NB4 (cell line): ENCODE results near the gene DNAJB1.

Experiments
- MYC ChIP-seq: IDR thresholded peaks from 2 replicates; pipeline ENCODE4 v1.6.1; 2011; ENCODE audit warnings: low read depth, low read length
- POLR2A ChIP-seq: IDR thresholded peaks from 2 replicates; pipeline ENCODE4 v1.6.1; 2011; ENCODE audit warnings: mild to moderate bottlenecking; ENCODE audit not compliant: insufficient read length; ENCODE audit errors: extremely low read depth
- TF ChIP-seq, protein P1 (sequence below): IDR thresholded peaks from one replicate; pipeline ENCODE4 v1.5.1; 2012; ENCODE audit warnings: low read depth, low read length
- TF ChIP-seq, protein P2 (sequence below): IDR thresholded peaks from 2 replicates; pipeline ENCODE4 v1.6.1; 2011; ENCODE audit warnings: low read depth, low read length

DNA sequence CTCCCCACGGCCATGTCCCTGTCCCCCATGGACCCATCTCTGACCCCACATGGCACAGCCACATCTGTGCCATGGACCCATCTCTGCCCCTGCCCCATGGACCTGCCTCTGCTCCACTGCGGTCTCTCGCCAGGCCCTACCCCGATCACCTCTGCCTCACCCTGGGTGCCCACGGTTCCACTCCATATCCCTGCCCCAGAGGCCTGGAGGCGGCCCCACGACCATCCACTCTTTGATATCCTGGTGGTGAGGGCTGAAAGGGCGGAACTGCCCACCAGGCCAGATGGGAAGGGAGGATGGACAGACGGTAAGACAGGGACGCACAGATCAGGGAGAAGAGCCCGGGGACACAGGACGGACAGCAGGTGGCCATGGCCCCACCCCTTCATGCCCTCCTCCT is 43.4 kb downstream of the DNAJB1 start:
- TF ChIP-seq, protein P1, sequence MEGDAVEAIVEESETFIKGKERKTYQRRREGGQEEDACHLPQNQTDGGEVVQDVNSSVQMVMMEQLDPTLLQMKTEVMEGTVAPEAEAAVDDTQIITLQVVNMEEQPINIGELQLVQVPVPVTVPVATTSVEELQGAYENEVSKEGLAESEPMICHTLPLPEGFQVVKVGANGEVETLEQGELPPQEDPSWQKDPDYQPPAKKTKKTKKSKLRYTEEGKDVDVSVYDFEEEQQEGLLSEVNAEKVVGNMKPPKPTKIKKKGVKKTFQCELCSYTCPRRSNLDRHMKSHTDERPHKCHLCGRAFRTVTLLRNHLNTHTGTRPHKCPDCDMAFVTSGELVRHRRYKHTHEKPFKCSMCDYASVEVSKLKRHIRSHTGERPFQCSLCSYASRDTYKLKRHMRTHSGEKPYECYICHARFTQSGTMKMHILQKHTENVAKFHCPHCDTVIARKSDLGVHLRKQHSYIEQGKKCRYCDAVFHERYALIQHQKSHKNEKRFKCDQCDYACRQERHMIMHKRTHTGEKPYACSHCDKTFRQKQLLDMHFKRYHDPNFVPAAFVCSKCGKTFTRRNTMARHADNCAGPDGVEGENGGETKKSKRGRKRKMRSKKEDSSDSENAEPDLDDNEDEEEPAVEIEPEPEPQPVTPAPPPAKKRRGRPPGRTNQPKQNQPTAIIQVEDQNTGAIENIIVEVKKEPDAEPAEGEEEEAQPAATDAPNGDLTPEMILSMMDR: no peak
- TF ChIP-seq POLR2A (no peak), MYC (no peak)
- TF ChIP-seq, protein P2, sequence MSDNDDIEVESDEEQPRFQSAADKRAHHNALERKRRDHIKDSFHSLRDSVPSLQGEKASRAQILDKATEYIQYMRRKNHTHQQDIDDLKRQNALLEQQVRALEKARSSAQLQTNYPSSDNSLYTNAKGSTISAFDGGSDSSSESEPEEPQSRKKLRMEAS: no peak
